Esophagus muscularis mucosa (tissue), 4 donors: ENCODE results near the gene BAG3. TPM values are rescaled to one million over a fixed set of nuclear protein-coding genes. Genes with fewer than 3 reads are reported as not detected.

Experiments
- DNase-seq: peaks from one replicate; pipeline ENCODE4 v3.0.0-alpha.2; 2017; ENCODE audit errors: extremely low spot score
- H3K27ac ChIP-seq, 4 donors: fragments of 200-600 bp; sonication (generic); replicated peaks in 1 of 4; 1 replicate in 3 of 4; 2 replicates in 1 of 4; pipeline ENCODE4 v1.5.1; 2016 to 2019; ENCODE audit warnings: mild to moderate bottlenecking in 1 of 4
- H3K27me3 ChIP-seq, 4 donors: fragments of 200-600 bp; sonication (generic); one replicate each; pipeline versions ENCODE4 v1.5.1 to v1.6.0; 2016 to 2019
- H3K36me3 ChIP-seq, 4 donors: fragments of 200-600 bp; sonication (generic); one replicate each; pipeline ENCODE4 v1.5.1; 2016 to 2019
- H3K4me1 ChIP-seq, 4 donors: fragments of 200-600 bp; sonication (generic); one replicate each; pipeline ENCODE4 v1.5.1; 2016 to 2019
- H3K4me3 ChIP-seq, 4 donors: fragments of 200-600 bp; sonication (generic); 1 replicate in 2 of 4; 2 replicates in 2 of 4; pipeline ENCODE4 v1.5.1; 2016 to 2019; ENCODE audit warnings: mild to moderate bottlenecking in 4 of 4, moderate library complexity in 1 of 4
- H3K9me3 ChIP-seq, 4 donors: fragments of 200-600 bp; sonication (generic); 1 replicate in 3 of 4; 2 replicates in 1 of 4; pipeline ENCODE4 v1.5.1; 2016 to 2019
- EP300 ChIP-seq: sonication (generic); formaldehyde crosslinking; IDR thresholded peaks from one replicate; pipeline ENCODE4 v1.6.1; 2017; ENCODE audit warnings: antibody characterized with exemption
- POLR2A ChIP-seq: fragments of 450-650 bp; IDR thresholded peaks from one replicate; pipeline ENCODE4 v1.6.1; 2017; ENCODE audit warnings: antibody characterized with exemption, moderate library complexity, mild to moderate bottlenecking, low read depth
- POLR2AphosphoS5 ChIP-seq, 2 donors: sonication (generic); formaldehyde crosslinking; IDR thresholded peaks; one replicate each; pipeline ENCODE4 v1.6.1; 2017; ENCODE audit warnings: antibody characterized with exemption in 2 of 2
- WGBS: methylation state at CpG from one replicate; pipeline ENCODE4 v1.1.5; 2018; 5-methylcytosine and 5-hydroxymethylcytosine counted together
- intact Hi-C: fragments of 100-400 bp; cut with DNase I; formaldehyde crosslinking; loops from one replicate; pipeline ENCODE4 v1.15.1; 2023
- total RNA-seq, 4 donors: library from RNA; depleted of rRNA; stranded (reverse); fragments of >200 nt; gene quantifications; one replicate each; pipeline versions ENCODE4 v1.1.0 to v1.2.1, GENCODE V29; 2016
- TF ChIP-seq, protein P1 (sequence below), 3 experiments: fragments of 200-600 bp in 2 of 3; fragments of 450-650 bp in 1 of 3; sonication (generic) in 2 of 3; IDR thresholded peaks; one replicate each; pipeline ENCODE4 v1.5.1; 2017 to 2019; ENCODE audit warnings: antibody characterized with exemption in 3 of 3, mild to moderate bottlenecking in 2 of 3, moderate library complexity in 1 of 3

The BAG3 gene
- total RNA-seq, 4 donors from 2014 or later, result 44.0 to 81.7 (median 73.9) TPM

DNA sequence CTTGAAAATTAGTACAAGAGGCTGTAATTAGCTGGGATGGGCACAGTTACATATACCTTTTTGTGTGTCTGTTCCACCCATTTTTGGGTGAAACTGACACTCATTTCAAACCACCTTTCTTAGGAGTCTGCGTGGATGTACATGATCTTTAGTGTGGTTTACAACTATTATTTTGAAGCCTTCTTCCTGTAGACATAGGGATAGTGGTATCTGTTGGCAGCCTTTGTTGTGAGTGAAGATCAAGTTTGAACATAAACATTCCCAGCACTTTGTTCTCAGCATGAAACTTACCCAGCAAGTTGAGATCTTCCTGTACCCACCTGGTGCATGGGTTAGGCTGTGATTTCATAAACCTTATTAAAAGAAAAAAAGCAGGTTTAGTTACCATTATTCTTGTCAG is 2.0 kb downstream of the BAG3 start:
- Histone ChIP-seq H3K4me1 (peaks cover 52 to 62% (median 59%) of the 10 kb centered on the region in 4 donors), H3K27me3 (no peaks in the 10 kb centered on the region), H3K4me3 (peak overlapping the region; percentile 77 to 99 (median 94)), H3K9me3 (no peaks in the 10 kb centered on the region), H3K36me3 (peaks cover 0 to 17% (median 0%) of the 10 kb centered on the region in 4 donors), H3K27ac (peak overlapping the region; percentile 98 to 100 (median 99))
- intact Hi-C loops, result loop anchor here (5.0 kb wide), 1 partner anchor 46 kb away; no protein-coding TSS in a partner anchor
- WGBS, result 79% methylated on average over 1 of the region's 1 CpG
- no peak for DNase-seq
- TF ChIP-seq POLR2A, result no peak

DNA sequence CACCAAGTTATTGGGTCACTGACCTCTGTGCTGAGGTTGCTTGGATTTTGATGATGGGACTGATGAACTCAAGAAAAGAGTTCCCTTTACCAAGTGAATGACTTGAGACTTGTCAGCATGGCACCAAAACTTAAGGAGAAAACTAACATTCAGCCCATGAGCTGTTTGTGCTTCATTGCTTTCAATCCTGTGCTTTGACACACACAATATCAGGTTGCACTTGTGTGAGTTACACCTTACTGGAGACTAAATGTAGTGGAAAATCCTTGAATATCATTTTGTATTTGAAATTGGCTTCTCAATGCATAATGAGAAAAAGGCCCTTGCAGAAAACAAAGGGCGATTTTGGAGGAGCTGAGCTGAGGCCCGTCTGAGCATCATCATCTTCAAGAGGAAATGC is 2.7 kb downstream of the BAG3 start:
- peak overlapping the region; percentile 46 to 96 (median 84) for H3K4me3 ChIP-seq
- WGBS, result 81% methylated on average over 2 of the region's 2 CpGs
- no peak for DNase-seq
- H3K27me3 ChIP-seq, result no peaks in the 10 kb centered on the region
- peaks cover 0 to 17% (median 0%) of the 10 kb centered on the region in 4 donors for H3K36me3 ChIP-seq
- peaks cover 59 to 69% (median 66%) of the 10 kb centered on the region in 4 donors for H3K4me1 ChIP-seq
- intact Hi-C loops, result loop anchor here (5.0 kb wide), 1 partner anchor 47 kb away; no protein-coding TSS in a partner anchor
- H3K9me3 ChIP-seq, result no peaks in the 10 kb centered on the region
- peak overlapping the region; percentile 98 to 100 (median 99) for H3K27ac ChIP-seq
- no peak for TF ChIP-seq POLR2AphosphoS5 (IDR thresholded peaks at IDR 0.05)
- TF ChIP-seq POLR2A, result no peak
- no peak for TF ChIP-seq EP300
- TF ChIP-seq, protein P1, sequence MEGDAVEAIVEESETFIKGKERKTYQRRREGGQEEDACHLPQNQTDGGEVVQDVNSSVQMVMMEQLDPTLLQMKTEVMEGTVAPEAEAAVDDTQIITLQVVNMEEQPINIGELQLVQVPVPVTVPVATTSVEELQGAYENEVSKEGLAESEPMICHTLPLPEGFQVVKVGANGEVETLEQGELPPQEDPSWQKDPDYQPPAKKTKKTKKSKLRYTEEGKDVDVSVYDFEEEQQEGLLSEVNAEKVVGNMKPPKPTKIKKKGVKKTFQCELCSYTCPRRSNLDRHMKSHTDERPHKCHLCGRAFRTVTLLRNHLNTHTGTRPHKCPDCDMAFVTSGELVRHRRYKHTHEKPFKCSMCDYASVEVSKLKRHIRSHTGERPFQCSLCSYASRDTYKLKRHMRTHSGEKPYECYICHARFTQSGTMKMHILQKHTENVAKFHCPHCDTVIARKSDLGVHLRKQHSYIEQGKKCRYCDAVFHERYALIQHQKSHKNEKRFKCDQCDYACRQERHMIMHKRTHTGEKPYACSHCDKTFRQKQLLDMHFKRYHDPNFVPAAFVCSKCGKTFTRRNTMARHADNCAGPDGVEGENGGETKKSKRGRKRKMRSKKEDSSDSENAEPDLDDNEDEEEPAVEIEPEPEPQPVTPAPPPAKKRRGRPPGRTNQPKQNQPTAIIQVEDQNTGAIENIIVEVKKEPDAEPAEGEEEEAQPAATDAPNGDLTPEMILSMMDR (IDR thresholded peaks at IDR 0.05), result no peak

DNA sequence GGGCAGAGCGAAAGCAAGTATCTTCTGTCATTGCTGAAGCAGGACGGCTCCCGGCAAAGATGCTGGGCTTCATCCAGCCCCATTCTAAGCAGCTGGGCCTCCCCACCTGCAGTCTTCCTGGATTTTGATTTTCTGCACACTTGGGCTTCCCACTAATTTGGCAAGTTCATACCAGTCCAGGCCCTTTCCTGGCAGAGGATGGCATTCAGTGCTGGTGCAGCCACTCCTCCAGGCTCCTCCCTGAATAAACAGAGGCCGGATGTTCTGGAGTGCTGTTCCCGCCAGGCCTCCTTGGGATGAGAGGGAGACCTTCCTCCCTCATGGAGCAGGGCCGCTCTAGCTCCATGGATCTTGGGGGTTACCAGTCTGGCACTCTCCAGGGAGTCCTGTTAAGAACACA is 3.4 kb downstream of the BAG3 start:
- DNase-seq, result no peak
- Histone ChIP-seq H3K9me3 (no peaks in the 10 kb centered on the region), H3K36me3 (peaks cover 0 to 17% (median 0%) of the 10 kb centered on the region in 4 donors), H3K27ac (peak overlapping the region; percentile 98 to 100 (median 99)), H3K27me3 (no peaks in the 10 kb centered on the region), H3K4me3 (peak overlapping the region in 3 of 4 donors; percentile 46 to 96 (median 77)), H3K4me1 (peaks cover 65 to 75% (median 72%) of the 10 kb centered on the region in 4 donors)
- intact Hi-C loops, result loop anchor here (5.0 kb wide), 1 partner anchor 47 kb away; no protein-coding TSS in a partner anchor
- WGBS, result 57% methylated on average over 4 of the region's 6 CpGs
- peak; percentile 48 to 49 for TF ChIP-seq POLR2AphosphoS5 (IDR thresholded peaks at IDR 0.05)
- TF ChIP-seq, protein P1 (IDR thresholded peaks at IDR 0.05), result no peak
- TF ChIP-seq POLR2A, result no peak
- peak; percentile 50 for TF ChIP-seq EP300

DNA sequence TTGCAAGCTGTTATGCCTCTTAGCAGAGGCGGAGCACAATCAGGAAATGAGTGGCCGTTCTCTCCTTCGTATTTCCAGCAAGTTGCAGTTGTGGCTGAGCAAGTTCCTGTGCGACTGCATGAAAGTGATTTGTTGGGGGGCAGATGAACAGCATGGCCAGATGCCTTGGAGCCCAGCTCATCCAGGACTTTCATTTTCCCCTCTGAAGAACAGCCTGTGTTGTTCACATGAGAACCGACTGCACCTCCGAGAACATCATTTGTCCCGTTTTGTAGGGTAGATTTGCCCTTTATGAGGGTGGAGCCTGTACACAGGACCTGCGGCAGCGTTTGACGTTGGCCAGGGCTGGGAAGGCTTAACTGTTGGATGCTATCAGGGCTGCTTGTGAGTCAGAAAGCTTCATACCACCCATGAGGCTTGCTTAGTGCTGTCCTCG is 4.4 kb downstream of the BAG3 start:
- Histone ChIP-seq H3K36me3 (peaks cover 0 to 17% (median 0%) of the 10 kb centered on the region in 4 donors), H3K27ac (peak overlapping the region; percentile 98 to 100 (median 99)), H3K4me3 (peak overlapping the region; percentile 30 to 96 (median 62)), H3K9me3 (no peaks in the 10 kb centered on the region), H3K4me1 (peaks cover 76 to 83% (median 81%) of the 10 kb centered on the region in 4 donors), H3K27me3 (no peaks in the 10 kb centered on the region)
- WGBS, result 29% methylated on average over 11 of the region's 11 CpGs
- DNase-seq, result no peak
- TF ChIP-seq POLR2A, result peak; percentile 49
- TF ChIP-seq, protein P1 (IDR thresholded peaks at IDR 0.05), result no peak
- peak; percentile 5 for TF ChIP-seq EP300
- peak; percentile 90 to 93 for TF ChIP-seq POLR2AphosphoS5 (IDR thresholded peaks at IDR 0.05)
- intact Hi-C loops, result no loop called here

DNA sequence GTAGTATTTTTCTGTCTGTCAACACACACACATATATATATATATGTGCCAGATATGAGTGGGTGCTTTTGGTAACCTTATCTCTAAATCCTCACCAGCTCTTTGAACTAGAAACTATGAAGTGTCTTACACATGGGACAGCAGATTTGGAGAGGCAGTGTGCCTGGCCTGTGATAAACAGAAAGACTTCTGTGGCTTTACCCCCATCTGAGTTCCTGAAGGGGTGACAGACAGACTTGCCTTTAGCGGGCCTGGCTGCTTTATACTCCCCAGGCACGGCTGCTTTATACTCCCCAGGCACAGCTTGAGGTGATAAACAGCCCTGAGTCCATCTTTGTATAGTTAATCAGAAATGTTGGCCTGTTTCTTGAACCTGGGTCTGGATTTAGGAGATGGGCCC is 5.6 kb downstream of the BAG3 start:
- Histone ChIP-seq H3K36me3 (peaks cover 0 to 17% (median 0%) of the 10 kb centered on the region in 4 donors), H3K27ac (peak overlapping the region; percentile 98 to 100 (median 99)), H3K27me3 (no peaks in the 10 kb centered on the region), H3K4me3 (no peak overlapping the region), H3K9me3 (no peaks in the 10 kb centered on the region), H3K4me1 (peaks cover 84 to 93% (median 92%) of the 10 kb centered on the region in 4 donors)
- intact Hi-C loops, result no loop called here
- WGBS, result 32% methylated on average over 2 of the region's 2 CpGs
- no peak for TF ChIP-seq EP300
- TF ChIP-seq, protein P1 (IDR thresholded peaks at IDR 0.05), result no peak
- no peak for TF ChIP-seq POLR2A
- TF ChIP-seq POLR2AphosphoS5 (IDR thresholded peaks at IDR 0.05), result no peak
- no peak for DNase-seq
